Measurements from ENCODE around the gene USP5.
"Not testable (repeated sequence)": the region's sequence is repeated elsewhere in the genome, so short reads cannot be mapped to it uniquely, and the experiment has no call there.

Gene USP5

DNA sequence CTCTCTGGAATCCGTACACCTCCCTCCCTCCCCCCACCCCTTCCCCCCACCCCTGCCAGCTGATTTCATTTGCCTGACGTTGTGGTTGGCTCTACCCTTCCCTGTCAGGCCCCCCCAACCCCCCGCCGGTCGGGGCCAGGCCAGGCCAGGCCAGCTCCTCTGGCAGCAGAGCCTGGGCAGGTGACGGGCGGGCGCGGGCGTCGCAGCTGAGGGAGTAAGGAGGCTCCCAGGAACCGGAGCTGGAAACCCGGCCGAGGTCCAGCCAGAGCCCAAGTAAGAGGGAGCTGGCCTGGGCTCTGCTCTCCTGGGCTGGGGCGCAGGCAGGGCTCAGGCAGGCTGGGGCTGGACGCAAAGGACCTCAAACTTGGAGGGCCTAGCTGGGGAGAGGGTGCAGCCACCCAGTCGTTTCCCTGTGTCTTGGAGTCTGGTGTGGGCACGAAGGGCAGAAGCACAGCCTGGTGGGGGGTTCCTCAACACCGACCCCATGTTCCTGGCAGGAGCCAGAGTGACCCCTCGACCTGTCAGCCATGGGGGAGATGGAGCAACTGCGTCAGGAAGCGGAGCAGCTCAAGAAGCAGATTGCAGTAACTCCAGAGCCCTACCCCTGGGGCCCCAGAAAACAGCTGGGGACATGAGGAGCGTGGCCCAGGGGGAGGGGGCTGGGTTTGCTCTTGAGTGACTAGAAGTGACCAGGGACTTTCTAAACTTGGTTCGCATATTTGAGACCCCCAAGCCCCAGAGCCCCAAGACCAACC is 11.0 kb upstream of the USP5 start, which contains the start of gene GNB3:
GNB3 (plus strand) TSS at position 165 of the 755 bp plus-strand sequence; CDS start at position 528, 363 bp downstream.
- no peak for DNase-seq (ENCODE audit: low spot score)

DNA sequence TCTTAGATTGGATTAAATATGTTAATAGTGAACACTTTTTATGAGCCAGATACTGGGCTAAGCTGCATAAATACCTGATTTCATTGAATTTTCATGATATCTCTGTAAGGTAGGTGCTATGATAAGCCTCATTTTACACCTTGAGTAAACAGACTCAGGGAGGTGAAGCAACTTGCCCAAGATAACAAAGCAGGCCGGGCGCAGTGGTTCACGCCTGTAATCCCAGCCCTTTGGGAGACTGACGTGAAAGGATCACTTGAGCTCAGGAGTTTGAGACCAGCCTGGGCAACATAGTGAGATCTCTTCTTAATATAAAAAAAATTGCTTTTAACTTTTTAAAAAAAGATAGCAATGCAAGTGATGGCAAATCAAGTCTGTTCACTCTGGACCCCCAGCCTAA is 9.9 kb upstream of the USP5 start:
- DNase-seq (ENCODE audit: low spot score): no peak

DNA sequence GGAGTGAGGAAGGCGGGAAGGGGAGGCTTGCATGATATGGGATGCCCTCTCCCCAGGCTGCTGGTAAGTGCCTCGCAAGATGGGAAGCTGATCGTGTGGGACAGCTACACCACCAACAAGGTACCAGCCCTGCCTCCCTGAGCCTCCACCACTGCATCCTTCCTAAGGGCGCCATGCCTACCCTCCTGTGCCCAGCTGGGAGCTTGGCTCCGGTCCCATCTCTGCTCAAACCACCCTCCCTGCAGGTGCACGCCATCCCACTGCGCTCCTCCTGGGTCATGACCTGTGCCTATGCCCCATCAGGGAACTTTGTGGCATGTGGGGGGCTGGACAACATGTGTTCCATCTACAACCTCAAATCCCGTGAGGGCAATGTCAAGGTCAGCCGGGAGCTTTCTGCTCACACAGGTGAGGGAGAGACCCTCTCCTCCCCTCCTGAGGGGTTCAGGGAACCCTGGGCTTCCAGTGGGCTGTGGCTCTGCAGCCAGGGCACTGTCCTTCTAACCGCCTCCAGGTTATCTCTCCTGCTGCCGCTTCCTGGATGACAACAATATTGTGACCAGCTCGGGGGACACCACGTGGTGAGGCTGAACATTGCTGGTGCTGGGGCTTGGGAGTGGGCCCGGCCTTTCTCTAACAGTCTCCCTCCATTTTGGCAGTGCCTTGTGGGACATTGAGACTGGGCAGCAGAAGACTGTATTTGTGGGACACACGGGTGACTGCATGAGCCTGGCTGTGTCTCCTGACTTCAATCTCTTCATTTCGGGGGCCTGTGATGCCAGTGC is 8.6 kb upstream of the USP5 start:
- DNase-seq (ENCODE audit: low spot score): no peak

DNA sequence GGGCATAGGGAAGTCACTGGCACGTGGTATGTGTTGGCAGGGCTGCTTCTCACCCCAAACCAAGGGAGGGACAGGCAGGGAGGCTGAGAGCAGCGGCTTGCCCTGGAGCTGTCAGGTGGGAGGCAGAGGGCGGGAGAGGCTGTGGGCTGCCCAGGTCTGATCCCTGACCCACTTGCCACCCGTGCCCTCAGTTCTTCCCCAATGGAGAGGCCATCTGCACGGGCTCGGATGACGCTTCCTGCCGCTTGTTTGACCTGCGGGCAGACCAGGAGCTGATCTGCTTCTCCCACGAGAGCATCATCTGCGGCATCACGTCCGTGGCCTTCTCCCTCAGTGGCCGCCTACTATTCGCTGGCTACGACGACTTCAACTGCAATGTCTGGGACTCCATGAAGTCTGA is 6.6 kb upstream of the USP5 start:
- no peak for DNase-seq (ENCODE audit: low spot score)

DNA sequence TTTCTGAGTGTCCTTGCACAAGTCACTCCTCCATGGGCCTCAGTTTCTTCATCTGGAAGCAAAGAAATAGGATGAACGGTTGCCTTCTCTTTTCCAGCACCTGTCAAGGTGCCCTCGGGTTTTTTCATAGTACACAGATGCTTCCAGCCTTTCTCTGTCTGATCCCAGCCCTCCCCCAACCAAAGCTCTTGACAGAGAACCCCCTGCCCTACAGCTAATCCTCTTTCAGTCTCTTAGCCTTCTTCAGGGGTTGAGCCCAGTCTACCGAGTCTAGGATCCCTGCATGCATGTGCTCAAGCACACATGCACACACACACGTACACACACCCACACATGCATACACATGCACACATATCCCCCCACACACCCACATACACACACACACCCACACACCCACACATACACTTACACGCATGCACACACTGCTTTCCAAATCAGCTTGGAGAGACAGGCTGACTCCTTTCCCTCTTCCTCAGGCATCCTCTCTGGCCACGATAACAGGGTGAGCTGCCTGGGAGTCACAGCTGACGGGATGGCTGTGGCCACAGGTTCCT is 5.6 kb upstream of the USP5 start:
- DNase-seq (ENCODE audit: low spot score): no peak

DNA sequence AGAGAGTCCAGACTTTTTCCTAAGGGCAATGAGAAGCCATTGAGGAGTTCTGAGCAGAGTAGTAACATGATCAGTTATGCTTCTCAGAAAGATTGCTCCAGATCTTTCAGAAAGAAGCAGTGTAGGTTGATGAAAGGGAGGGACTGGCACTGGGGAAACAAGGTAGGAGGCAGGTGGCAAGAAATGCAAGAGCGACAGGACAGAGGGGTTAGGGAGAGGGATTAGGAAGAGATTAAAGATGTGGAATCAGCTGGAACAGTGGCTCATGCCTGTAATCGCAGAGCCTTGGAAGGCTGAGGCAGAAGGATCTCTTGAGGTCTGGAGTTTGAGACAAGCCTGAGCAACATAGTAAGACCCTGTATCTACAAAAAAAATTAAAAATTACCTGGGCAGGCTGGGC is 4.3 kb upstream of the USP5 start:
- DNase-seq (ENCODE audit: low spot score): no peak

DNA sequence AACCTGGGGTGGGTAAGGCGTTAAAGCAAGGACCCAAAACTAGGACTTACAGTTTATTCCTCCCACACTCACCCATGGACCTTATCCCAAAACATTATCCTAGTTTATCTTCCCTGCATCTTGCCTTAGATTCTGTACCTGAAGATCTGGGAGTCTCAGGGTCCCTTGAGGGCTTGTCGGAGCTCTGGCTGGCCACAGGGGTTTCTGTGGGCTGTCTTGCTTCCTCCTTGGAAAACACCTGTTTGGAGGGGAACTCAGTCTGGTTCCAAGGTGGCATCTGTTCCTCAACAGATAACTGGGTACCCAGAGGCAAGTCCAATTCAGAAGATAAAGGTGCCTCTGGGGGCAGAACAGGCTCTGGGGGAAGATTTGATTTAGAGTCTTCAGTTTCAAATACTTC is 2.5 kb upstream of the USP5 start:
- DNase-seq (ENCODE audit: low spot score): no peak

DNA sequence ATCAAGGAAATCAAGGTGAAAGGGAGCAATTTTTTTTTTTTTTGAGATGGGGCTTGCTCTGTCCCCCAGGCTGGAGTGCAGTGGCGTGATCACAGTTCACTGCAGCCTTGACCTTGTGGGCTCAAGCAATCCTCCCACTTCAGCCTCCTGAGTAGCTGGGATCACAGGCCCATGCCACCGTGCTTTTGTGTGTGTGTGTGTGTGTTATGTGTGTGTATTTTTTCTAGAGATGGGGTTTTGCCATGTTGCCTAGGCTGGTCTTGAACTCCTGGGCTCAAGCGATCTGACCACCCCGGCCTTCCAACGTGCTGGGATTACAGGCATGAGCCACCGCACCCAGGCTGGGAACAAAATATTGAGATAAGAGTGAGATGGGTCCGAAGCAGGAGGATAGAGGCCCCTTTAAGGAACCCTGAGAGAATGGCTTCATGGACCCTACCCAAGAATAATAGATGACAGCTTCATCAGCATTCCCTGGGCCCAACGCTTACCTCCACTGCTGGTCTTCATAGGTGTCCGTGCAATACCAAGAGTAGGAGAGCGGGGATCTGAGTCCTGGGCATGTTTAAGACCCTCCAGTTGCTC is 1.9 kb upstream of the USP5 start:
- DNase-seq (ENCODE audit: low spot score): no peak

DNA sequence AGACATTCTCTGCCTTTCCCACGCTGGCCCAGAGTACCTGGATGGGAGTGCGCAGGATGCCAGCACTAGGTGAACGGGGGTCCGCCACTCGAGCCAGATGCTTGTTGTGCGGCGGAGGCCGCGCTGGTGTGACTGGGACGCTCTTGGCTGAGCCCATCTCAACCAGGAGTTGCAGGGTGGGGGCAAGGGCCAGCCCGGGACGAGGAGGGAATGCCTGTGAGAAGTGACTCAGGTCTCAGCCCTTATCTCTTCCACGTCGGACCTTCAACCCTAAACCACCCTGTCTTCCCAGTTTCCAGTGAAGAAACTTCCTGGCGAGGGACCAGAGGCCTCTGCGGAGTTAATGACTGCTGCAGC is 1.2 kb upstream of the USP5 start:
- DNase-seq (ENCODE audit: low spot score): no peak

DNA sequence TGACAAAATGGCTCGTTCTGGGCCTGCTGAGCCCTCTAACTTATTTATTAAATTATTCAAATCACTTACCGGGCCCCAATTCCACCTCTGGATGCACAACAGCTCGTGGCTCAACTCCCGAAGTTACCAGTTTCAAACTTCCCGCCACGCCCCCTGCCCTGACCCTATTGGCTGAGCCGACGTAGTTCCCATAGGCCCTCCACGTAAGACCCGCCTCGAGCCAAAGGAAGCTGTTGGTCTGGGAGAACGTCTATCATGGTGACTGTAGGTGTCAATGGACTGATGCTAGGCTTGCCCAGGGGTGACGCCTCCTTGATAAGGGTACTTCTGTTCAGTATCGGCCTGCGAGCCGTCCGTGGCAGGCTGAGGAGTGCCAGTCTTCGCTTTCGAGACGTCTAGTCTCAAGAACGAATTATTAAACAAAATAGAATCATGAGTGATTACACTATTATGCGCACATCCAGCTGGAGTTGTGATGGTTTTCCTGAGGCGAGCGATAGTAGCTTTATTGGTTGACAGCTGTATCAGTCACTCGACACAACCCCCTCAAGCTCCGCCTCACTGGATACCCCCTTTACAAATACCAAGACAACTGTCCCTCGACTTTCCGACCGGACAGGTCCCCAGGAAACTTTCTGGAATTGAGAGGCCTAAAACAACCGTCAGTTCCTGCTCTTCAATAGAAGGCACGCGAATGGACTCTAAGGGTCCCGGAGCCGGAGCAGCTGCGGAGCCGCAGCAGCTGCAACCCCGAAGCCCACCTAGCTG is 613 bp upstream of the USP5 start, which contains the start of gene CDCA3:
CDCA3 (minus strand) TSS at position 134 of the 768 bp plus-strand sequence. CDS start 334 bp downstream, outside the sequence.
- DNase-seq (ENCODE audit: low spot score): peak; percentile 100

DNA sequence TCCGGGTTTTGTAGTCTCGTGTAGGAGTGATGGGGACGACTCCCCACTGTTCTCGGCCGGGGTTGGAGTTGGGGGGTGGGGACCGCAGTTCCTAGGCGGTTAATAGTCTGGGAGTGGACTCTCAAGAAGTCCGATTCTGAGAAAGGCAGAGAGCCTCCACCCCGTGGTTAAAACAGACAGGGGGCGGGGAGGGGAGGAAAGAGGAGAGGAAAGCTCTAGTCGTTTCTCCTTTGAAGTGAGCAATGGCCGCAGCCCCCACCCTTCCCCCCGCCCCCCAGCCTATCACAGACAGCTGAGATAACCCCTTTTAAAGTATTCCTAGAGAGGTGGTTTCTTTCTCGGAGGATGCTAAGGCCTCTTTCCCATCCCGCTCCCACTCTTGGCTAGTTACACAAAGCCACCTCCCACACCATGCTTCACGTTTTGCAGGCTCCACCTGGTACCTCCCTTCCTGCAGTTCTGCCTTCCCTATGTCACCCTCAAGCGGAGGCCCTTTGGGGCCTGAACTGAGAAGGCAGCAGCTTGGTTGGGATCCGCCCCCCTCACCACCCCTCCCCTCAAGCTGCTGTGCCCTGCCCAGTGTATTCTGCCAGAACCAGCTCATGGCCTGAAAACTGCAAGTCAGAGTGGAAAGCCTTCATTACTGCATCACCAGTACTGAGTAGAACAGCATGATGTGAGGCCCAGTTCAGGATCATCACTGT is 853 bp downstream of the USP5 start:
- DNase-seq (ENCODE audit: low spot score): peak; percentile 73

DNA sequence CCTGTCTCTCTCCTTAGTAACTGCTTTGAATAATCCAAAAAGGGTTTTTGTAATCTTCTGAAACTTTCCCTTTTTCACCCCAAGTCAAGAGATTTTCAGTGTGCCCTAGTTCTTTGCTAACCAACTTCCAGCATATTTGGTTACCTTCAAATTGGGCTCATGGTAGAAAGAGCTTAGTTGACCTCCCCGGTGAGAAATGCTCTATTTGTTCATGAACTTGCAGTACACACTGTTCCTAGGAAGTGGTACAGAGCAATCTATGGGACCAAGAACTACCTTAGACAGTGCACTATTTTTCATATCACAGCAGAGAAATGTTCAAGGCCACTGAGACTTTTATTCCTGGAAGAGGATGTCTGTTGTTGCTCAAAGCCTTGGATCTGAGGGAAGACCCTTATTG is 1.7 kb downstream of the USP5 start:
- DNase-seq (ENCODE audit: low spot score): no peak

DNA sequence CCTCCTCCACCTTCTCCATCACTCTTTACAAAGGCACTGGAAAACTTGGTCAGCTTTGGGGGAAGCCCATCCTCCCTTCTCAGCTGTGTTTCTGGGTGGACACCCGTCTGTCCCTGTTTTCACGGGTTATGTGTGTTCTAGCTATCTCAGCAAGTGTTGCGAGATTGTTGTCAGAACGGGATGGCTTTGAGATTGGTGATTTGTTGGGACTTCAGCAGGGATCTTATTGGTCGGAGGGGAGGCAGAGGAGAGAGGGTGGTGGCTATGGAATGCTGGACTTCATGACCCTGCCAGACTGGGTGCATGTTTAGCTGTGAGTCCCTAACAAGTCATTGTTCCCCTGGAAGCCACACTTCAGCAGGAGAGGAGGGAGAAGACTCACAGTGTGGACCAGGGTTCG is 2.1 kb downstream of the USP5 start:
- DNase-seq (ENCODE audit: low spot score): no peak

DNA sequence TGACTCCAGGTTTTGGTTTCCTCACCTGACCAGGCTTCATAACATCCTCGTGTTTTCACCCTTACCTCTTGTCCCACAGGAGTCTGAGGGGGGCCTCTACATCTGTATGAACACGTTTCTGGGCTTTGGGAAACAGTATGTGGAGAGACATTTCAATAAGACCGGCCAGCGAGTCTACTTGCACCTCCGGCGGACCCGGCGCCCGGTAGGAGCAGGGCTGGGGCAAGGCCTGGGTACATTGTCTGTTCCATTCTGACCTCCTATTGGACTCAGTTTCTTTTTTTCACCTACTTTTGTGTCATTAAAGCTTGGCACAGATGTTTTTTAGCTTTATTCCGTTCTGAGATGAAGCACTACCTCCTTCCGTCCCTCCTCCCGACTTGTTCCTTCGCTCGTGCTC is 3.4 kb downstream of the USP5 start:
- no peak for DNase-seq (ENCODE audit: low spot score)

DNA sequence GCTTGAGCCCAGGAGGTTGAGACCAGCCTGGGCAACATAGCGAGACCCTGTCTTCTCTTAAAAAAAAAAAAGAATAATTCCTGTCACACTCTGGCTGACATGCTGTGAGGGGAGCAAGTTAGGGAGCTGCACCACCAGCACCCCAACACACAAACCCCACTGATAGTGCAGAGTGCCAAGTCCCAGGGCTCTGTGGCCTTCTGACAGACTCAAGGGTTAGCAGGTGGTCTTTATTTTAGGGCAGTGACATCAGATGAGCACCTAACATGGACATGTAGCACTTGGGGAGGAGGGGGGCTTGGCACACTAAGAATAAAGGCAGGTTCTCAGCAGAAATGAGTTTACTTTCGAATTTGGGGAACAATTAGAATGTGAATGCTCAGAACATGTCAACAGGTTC is 6.8 kb downstream of the USP5 start:
- DNase-seq (ENCODE audit: low spot score): no peak

DNA sequence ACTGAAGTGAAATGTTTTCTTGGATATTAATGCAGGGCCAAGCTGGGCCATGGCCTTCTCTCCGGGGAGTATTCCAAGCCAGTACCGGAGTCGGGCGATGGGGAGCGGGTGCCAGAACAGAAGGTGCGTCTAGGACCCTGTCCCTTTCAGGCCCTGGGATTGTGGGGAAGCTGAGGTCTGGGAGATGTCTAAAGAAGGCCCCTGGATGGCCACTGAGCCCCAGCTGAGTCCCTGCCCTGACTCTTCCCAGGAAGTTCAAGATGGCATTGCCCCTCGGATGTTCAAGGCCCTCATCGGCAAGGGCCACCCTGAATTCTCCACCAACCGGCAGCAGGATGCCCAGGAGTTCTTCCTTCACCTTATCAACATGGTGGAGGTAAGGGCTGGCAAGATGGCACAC is 8.2 kb downstream of the USP5 start:
- no peak for DNase-seq (ENCODE audit: low spot score)

DNA sequence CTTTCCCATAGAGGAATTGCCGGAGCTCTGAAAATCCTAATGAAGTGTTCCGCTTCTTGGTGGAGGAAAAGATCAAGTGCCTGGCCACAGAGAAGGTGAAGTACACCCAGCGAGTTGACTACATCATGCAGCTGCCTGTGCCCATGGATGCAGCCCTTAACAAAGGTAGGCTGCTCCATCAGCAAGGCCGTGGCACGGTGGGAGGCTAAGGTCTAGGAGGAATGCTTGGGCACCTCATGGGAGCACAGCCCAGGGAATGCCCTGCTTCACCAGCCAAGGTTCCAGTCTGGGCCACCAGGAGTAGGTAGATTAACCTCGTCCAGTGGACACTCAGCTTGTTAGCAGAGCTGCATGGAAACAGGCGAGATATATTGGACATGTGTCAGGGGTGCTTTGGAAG is 9.0 kb downstream of the USP5 start:
- DNase-seq (ENCODE audit: low spot score): no peak

DNA sequence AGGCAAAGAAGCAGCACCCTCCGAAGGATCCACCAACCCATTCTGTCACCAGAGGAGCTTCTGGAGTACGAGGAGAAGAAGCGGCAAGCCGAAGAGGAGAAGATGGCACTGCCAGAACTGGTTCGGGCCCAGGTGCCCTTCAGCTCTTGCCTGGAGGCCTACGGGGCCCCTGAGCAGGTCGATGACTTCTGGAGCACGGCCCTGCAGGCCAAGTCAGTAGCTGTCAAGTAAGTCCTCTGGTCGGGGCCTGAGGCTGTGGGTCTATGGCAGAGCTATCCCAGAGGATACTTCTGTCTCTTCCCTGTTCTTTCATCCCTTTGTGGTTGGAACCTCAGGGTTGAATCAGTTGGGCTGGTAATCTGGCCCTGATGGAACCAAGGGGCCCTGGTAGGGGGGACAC is 9.4 kb downstream of the USP5 start:
- no peak for DNase-seq (ENCODE audit: low spot score)

DNA sequence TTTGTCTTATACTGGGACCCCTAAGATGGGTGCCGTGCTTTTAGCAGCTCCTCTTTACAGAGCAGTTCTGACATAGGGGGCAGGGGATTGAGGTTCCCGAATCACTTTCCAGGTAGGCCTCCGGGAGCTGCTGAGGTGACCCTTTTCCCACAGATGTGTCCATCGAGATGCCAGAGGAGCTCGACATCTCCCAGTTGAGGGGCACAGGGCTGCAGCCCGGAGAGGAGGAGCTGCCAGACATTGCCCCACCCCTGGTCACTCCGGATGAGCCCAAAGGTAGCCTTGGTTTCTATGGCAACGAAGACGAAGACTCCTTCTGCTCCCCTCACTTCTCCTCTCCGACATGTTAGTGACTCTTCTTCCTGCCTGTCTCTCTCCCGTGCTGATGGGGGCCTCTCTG is 11.1 kb downstream of the USP5 start:
- DNase-seq (ENCODE audit: low spot score): no peak

DNA sequence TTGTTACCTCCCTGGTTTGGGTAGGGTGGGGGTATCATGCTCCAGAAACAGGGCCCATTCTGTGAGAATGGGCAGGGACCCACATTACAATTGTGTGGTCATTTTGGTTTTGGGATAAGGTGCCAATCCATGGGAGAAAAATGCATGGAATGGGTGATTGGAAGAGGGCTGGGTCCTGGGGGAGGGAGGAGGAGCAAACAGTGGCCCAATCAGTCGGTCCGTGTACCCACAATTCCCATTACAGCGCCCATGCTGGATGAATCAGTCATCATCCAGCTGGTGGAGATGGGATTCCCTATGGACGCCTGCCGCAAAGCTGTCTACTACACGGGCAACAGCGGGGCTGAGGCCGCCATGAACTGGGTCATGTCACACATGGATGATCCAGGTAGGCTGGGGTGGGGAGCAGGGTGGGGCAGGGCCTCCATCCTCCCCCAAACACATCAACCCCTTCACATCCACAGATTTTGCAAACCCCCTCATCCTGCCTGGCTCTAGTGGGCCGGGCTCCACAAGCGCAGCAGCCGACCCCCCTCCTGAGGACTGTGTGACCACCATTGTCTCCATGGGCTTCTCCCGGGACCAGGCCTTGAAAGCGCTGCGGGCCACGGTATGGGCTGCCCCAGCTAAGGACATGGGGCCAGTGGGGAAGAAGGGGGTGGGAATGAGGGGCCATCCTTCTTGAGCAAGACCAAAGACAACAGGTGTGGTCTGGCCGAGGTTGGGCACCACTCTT is 11.8 kb downstream of the USP5 start:
- no peak for DNase-seq (ENCODE audit: low spot score)

DNA sequence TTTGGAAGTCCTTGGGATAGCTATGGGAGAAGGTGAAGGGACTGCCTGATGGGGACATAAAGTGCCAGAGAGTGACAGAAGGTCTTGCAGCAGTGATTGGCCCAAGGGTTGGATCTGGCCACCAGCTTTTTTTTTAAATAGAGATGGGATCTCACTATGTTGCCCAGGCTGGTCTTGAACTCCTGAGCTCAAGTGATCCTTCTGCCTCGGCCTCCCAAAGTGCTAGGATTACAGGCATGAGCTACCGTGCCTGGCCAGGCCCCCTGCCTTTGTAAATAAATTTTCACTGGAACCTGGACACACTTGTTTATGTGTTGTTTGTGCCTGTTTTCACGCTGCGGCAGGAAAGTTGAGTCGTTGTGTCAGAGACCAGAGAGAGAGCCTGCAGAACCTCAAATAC is 13.4 kb downstream of the USP5 start:
- DNase-seq (ENCODE audit: low spot score): not testable (repeated sequence)
